Calu3 (cell line): ENCODE measurements around the gene MIF. TPM values are rescaled to one million over a fixed set of nuclear protein-coding genes. Genes with fewer than 3 reads are reported as not detected.

ENCODE experiments used
- BruUV-seq: library from RNA; stranded (reverse); fragments of 400-500 nt; replicated peaks from 2 replicates; lab custom pipeline; 2021; lab: Mats Ljungman, UMichigan
- CTCF ChIA-PET: fragments of 300-600 bp; sonication (Branson Sonifier 250); formaldehyde crosslinking; loops from one replicate; lab custom pipeline; 2022; ENCODE audit warnings: antibody characterized with exemption; lab: Charles Lee
- DNase-seq: peaks from one replicate; pipeline ENCODE4 v3.0.0; 2022
- H3K27ac Mint-ChIP-seq: one replicate; pipeline ENCODE4 v1.8.0; 2022; ENCODE audit warnings: mixed read lengths; ENCODE audit not compliant: unreplicated experiment
- H3K27me3 Mint-ChIP-seq: one replicate; pipeline ENCODE4 v1.8.0; 2022; ENCODE audit warnings: mixed read lengths; ENCODE audit not compliant: unreplicated experiment
- H3K36me3 Mint-ChIP-seq: one replicate; pipeline ENCODE4 v1.8.0; 2022; ENCODE audit warnings: mild to moderate bottlenecking, moderate library complexity, mixed read lengths; ENCODE audit not compliant: insufficient read depth, unreplicated experiment
- H3K4me1 Mint-ChIP-seq: one replicate; pipeline ENCODE4 v1.8.0; 2022; ENCODE audit warnings: mild to moderate bottlenecking, low read depth, mixed read lengths; ENCODE audit not compliant: unreplicated experiment
- H3K4me3 Mint-ChIP-seq: one replicate; pipeline ENCODE4 v1.8.0; 2022; ENCODE audit warnings: mild to moderate bottlenecking, low read depth, moderate library complexity, mixed read lengths; ENCODE audit not compliant: unreplicated experiment
- H3K9me3 Mint-ChIP-seq: one replicate; pipeline ENCODE4 v1.8.0; 2022; ENCODE audit warnings: low read depth, mixed read lengths; ENCODE audit not compliant: unreplicated experiment
- intact Hi-C: fragments of 100-400 bp; cut with micrococcal nuclease; formaldehyde crosslinking; loops from one replicate; pipeline ENCODE4 v1.10.0; 2022; ENCODE audit not compliant: unreplicated experiment
- total RNA-seq: library from RNA; stranded (reverse); gene quantifications from 2 replicates; pipeline ENCODE4 v1.2.3, GENCODE V29; 2022
- TF ChIP-seq, protein P1 (sequence below): fragments of 200-600 bp; IDR thresholded peaks from one replicate; pipeline ENCODE4 v1.8.0; 2022; ENCODE audit warnings: antibody characterized with exemption; ENCODE audit not compliant: unreplicated experiment

The MIF gene
- total RNA-seq, 1 experiment from 2014 or later, result 679 TPM

DNA sequence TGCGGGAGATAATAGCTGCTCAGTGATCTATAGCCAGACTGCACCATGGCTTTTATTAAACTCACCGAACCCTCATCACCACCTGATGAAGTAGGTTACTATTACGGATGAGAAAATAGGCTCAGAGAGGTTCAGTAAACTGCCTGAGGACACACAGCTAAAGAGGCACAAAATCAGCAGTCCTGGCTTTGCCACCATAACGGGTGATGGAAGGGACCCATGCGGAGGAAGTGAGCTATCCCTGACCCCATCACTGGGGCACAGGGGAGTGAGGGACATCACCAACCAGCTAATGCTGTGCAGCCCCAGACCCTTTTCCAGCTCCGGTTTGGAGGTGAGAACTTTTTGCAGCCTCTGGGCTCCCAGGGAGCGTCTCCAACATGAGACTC is 48.1 kb upstream of the MIF start:
- no peaks in the 10 kb centered on the region for H3K4me1 Mint-ChIP-seq

GRCh38 chr22:23847310-23847920 is 46.8 kb upstream of the MIF start:
- CTCF ChIA-PET, result interaction anchor here (0.6 kb wide), 1 partner anchor 71 kb away, joined by 4 read pairs; no protein-coding TSS in a partner anchor
- TF ChIP-seq, protein P1, sequence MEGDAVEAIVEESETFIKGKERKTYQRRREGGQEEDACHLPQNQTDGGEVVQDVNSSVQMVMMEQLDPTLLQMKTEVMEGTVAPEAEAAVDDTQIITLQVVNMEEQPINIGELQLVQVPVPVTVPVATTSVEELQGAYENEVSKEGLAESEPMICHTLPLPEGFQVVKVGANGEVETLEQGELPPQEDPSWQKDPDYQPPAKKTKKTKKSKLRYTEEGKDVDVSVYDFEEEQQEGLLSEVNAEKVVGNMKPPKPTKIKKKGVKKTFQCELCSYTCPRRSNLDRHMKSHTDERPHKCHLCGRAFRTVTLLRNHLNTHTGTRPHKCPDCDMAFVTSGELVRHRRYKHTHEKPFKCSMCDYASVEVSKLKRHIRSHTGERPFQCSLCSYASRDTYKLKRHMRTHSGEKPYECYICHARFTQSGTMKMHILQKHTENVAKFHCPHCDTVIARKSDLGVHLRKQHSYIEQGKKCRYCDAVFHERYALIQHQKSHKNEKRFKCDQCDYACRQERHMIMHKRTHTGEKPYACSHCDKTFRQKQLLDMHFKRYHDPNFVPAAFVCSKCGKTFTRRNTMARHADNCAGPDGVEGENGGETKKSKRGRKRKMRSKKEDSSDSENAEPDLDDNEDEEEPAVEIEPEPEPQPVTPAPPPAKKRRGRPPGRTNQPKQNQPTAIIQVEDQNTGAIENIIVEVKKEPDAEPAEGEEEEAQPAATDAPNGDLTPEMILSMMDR, result no peak
- no peak overlapping the region for H3K27ac Mint-ChIP-seq
- no peaks in the 10 kb centered on the region for H3K4me1 Mint-ChIP-seq
- intact Hi-C loops, result loop anchor here (5.0 kb wide), 2 partner anchors 80 to 305 kb away; partner anchors contain the start of gene CHCHD10
- peaks cover 8% of the 10 kb centered on the region for H3K27me3 Mint-ChIP-seq
- DNase-seq, result no peak
- BruUV-seq, result no TSS peak
- peaks cover 8% of the 10 kb centered on the region for H3K36me3 Mint-ChIP-seq
- H3K4me3 Mint-ChIP-seq, result no peak overlapping the region
- H3K9me3 Mint-ChIP-seq, result no peaks in the 10 kb centered on the region

More for the DNA sequence above, 48.1 kb upstream of the MIF start:
- H3K4me3 Mint-ChIP-seq, result no peak overlapping the region
- no peaks in the 10 kb centered on the region for H3K9me3 Mint-ChIP-seq
- CTCF ChIA-PET, result interaction anchor here (0.7 kb wide), 1 partner anchor 75 kb away, joined by 3 read pairs; no protein-coding TSS in a partner anchor
- H3K36me3 Mint-ChIP-seq, result peaks cover 8% of the 10 kb centered on the region
- BruUV-seq, result no TSS peak
- H3K27me3 Mint-ChIP-seq, result peaks cover 21% of the 10 kb centered on the region
- TF ChIP-seq, protein P1, result no peak
- no peak overlapping the region for H3K27ac Mint-ChIP-seq
- intact Hi-C loops, result loop anchor here (5.0 kb wide), 2 partner anchors 79 to 304 kb away; partner anchors contain the start of gene CHCHD10
- DNase-seq, result no peak

- no TSS peak for BruUV-seq
- intact Hi-C loops, result loop anchor here (5.0 kb wide), 2 partner anchors 81 to 306 kb away; partner anchors contain the start of gene CHCHD10
- no peaks in the 10 kb centered on the region for H3K9me3 Mint-ChIP-seq
- peaks cover 8% of the 10 kb centered on the region for H3K36me3 Mint-ChIP-seq
- no peaks in the 10 kb centered on the region for H3K4me1 Mint-ChIP-seq
- DNase-seq, result no peak
- no peak overlapping the region for H3K27ac Mint-ChIP-seq
- CTCF ChIA-PET, result no interaction called here
- peaks cover 8% of the 10 kb centered on the region for H3K27me3 Mint-ChIP-seq
- TF ChIP-seq, protein P1, result no peak
- no peak overlapping the region for H3K4me3 Mint-ChIP-seq
Observed at GRCh38 chr22:23847991-23848864, 46.0 kb upstream of the MIF start.
